Astrocyte (in vitro differentiated cells and primary cell): ENCODE data around the gene DLX1.

Source experiments
- CTCF ChIP-seq: IDR thresholded peaks from 2 replicates; pipeline ENCODE4 v1.5.1; 2011; ENCODE audit warnings: low read depth, mild to moderate bottlenecking, inconsistent platforms, low read length, moderate library complexity; ENCODE audit not compliant: insufficient read depth
- EZH2 ChIP-seq: IDR thresholded peaks from 2 replicates; pipeline ENCODE4 v1.6.1; 2012; ENCODE audit warnings: mild to moderate bottlenecking, low read length, inconsistent platforms; ENCODE audit not compliant: insufficient read depth

GRCh38 chr2:172073518-172073917 lies 11.8 kb upstream of the DLX1 start:
- TF ChIP-seq CTCF, result no peak
- TF ChIP-seq EZH2, result no peak
